Keratinocyte (primary cell): Measurements from ENCODE around the gene ADAM21. TPM values are rescaled to one million over a fixed set of nuclear protein-coding genes. Genes with fewer than 3 reads are reported as not detected.
"Not testable (repeated sequence)": the region's sequence is repeated elsewhere in the genome, so short reads cannot be mapped to it uniquely, and the experiment has no call there.

Source experiments
- DNase-seq: peaks from one replicate; pipeline ENCODE4 v3.0.0-alpha.2; 2011; ENCODE audit warnings: low read depth, missing footprints, low spot score
- FAIRE-seq: peaks from 2 replicates; lab custom pipeline; 2011; peaks lifted over from hg19 to GRCh38; lab: Jason Lieb, UNC
- H2AFZ ChIP-seq: 2 replicates; pipeline ENCODE4 v1.6.0; 2012; ENCODE audit warnings: low read length, control low read depth, inconsistent platforms; ENCODE audit not compliant: control insufficient read depth
- H3K27ac ChIP-seq: 2 replicates; pipeline ENCODE4 v1.5.1; 2011; ENCODE audit warnings: low read length; ENCODE audit not compliant: control insufficient read depth, insufficient read depth
- H3K27me3 ChIP-seq: 3 replicates; pipeline ENCODE4 v1.6.0; 2011; ENCODE audit warnings: low read length; ENCODE audit not compliant: control insufficient read depth, insufficient read depth; ENCODE audit errors: extremely low read depth
- H3K36me3 ChIP-seq, 2 experiments: 2 replicates in 1 of 2; 3 replicates in 1 of 2; pipeline ENCODE4 v1.5.1; 2011; ENCODE audit warnings: low read length in 2 of 2, mild to moderate bottlenecking in 1 of 2; ENCODE audit not compliant: control insufficient read depth in 2 of 2, insufficient read depth in 2 of 2; ENCODE audit errors: extremely low read depth in 1 of 2
- H3K4me1 ChIP-seq: 3 replicates; pipeline ENCODE4 v1.5.1; 2011; ENCODE audit warnings: low read length; ENCODE audit not compliant: control insufficient read depth, insufficient read depth; ENCODE audit errors: extremely low read depth
- H3K4me2 ChIP-seq: 3 replicates; pipeline ENCODE4 v1.6.0; 2011; ENCODE audit warnings: low read depth, low read length; ENCODE audit not compliant: control insufficient read depth, insufficient read depth; ENCODE audit errors: extremely low read depth
- H3K4me3 ChIP-seq, 3 experiments: fragments of 200-600 bp in 1 of 3; sonication (generic) in 1 of 3; 2 replicates in 2 of 3; 3 replicates in 1 of 3; pipeline ENCODE4 v1.5.1; 2011 to 2016; ENCODE audit warnings: low read length in 3 of 3, mild to moderate bottlenecking in 3 of 3, control low read depth in 2 of 3, inconsistent platforms in 1 of 3, low read depth in 1 of 3, mixed read lengths in 1 of 3, mixed run types in 1 of 3, moderate library complexity in 1 of 3; ENCODE audit not compliant: control insufficient read depth in 2 of 3, insufficient read depth in 2 of 3; ENCODE audit errors: extremely low read depth in 1 of 3
- H3K79me2 ChIP-seq: 2 replicates; pipeline ENCODE4 v1.6.0; 2012; ENCODE audit warnings: low read length; ENCODE audit not compliant: control insufficient read depth, insufficient read depth
- H3K9ac ChIP-seq: 3 replicates; pipeline ENCODE4 v1.6.0; 2011; ENCODE audit warnings: low read length; ENCODE audit not compliant: control insufficient read depth, insufficient read depth; ENCODE audit errors: extremely low read depth
- H3K9me1 ChIP-seq: 3 replicates; pipeline ENCODE4 v1.6.0; 2011; ENCODE audit warnings: low read length; ENCODE audit not compliant: control insufficient read depth, insufficient read depth; ENCODE audit errors: extremely low read depth
- H3K9me3 ChIP-seq: 2 replicates; pipeline ENCODE4 v1.5.1; 2012; ENCODE audit warnings: low read depth, low read length; ENCODE audit not compliant: control insufficient read depth
- H4K20me1 ChIP-seq: 3 replicates; pipeline ENCODE4 v1.6.0; 2011; ENCODE audit warnings: low read length; ENCODE audit not compliant: control insufficient read depth, insufficient read depth; ENCODE audit errors: extremely low read depth
- EZH2 ChIP-seq: IDR thresholded peaks from one replicate; pipeline ENCODE4 v1.6.1; 2012; ENCODE audit warnings: inconsistent platforms, mild to moderate bottlenecking, low read length, moderate library complexity
- dilution Hi-C: fragments of 300-500 bp; cut with MboI; formaldehyde crosslinking; loops from one replicate; pipeline ENCODE4 v1.7.0; 2020; ENCODE audit warnings: low sequenced_read_pairs; ENCODE audit not compliant: extremely low pct_ligation_motif_present
- polyA minus RNA-seq, 3 experiments: library from RNA; depleted of rRNA, polyadenylated mRNA; stranded (reverse); fragments of >200 nt; gene quantifications; 1 replicate in 1 of 3; 2 replicates in 1 of 3; 3 replicates in 1 of 3; pipeline ENCODE4 v1.2.3, GENCODE V29; 2011
- polyA plus RNA-seq, 5 experiments: library from polyadenylated mRNA; depleted of rRNA in 3 of 5; stranded (reverse) in 3 of 5; stranded (forward) in 1 of 5; unstranded in 1 of 5; fragments of >200 nt; gene quantifications; 1 replicate in 1 of 5; 2 replicates in 3 of 5; 3 replicates in 1 of 5; pipeline versions ENCODE4 v1.2.1 to v1.2.3, GENCODE V29; 2011 to 2012; ENCODE audit warnings: missing spikeins in 2 of 5, low read depth in 1 of 5, low replicate concordance in 1 of 5
- TF ChIP-seq, protein P1 (sequence below), 3 experiments: IDR thresholded peaks in 1 of 3; conservative IDR thresholded peaks in 1 of 3; optimal IDR thresholded peaks in 1 of 3; 2 replicates in 2 of 3; 3 replicates in 1 of 3; pipeline versions ENCODE3 to v1.5.1; 2011; ENCODE audit warnings: low read length in 3 of 3, mild to moderate bottlenecking in 3 of 3, moderate library complexity in 2 of 3, control low read depth in 1 of 3, inconsistent platforms in 1 of 3; ENCODE audit not compliant: insufficient read depth in 2 of 3; ENCODE audit errors: extremely low read depth in 1 of 3

Gene ADAM21
- polyA plus RNA-seq (0.69 to 1.2 TPM (median 0.77 TPM) in 3 replicates), polyA minus RNA-seq (0.16 to 2.5 TPM (median 1.4 TPM) in 3 replicates)
- polyA plus RNA-seq (2011; ENCODE audit: low read depth), result not detected
- 0.39 and 0.95 TPM in 2 replicates for polyA plus RNA-seq (2011; cell fraction: cytosol; rRNA removed)
- polyA plus RNA-seq (2011; cell fraction: nucleus; rRNA removed), result 1.8 and 2.8 TPM in 2 replicates
- 0.24 and 0.66 TPM in 2 replicates for polyA plus RNA-seq (2012; ENCODE audit: low replicate concordance)
- polyA minus RNA-seq (2011; cell fraction: cytosol; rRNA and poly(A)+ RNA removed), result 0.77 TPM
- polyA minus RNA-seq (2011; cell fraction: nucleus; rRNA and poly(A)+ RNA removed), result 2.2 and 3.3 TPM in 2 replicates

DNA sequence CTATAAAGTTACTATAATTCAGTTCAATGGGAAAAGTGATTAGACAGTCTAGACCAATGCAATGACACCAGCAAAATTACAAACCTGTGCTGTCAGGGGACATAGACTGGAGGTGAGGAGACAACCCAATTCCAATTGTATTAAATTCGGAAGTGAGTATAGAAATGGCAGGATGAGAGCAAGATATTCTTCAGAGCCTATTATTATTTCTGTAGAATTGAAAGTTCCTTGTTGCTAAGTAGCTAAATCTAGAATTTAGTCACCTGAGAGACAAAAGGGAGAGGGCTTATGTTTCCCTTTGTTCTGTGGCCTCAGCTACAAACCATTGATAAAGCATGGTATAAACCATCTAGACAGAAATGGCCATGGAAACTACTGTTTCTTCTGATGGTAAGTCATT lies at the start of gene ADAM21:
TSS of gene ADAM21 (plus strand) at position 301 of the 400 bp plus-strand sequence. CDS start 5,326 bp downstream, outside the sequence.
- H3K9me1 ChIP-seq, result no peaks in the 10 kb centered on the region
- dilution Hi-C loops, result no loop called here

DNA sequence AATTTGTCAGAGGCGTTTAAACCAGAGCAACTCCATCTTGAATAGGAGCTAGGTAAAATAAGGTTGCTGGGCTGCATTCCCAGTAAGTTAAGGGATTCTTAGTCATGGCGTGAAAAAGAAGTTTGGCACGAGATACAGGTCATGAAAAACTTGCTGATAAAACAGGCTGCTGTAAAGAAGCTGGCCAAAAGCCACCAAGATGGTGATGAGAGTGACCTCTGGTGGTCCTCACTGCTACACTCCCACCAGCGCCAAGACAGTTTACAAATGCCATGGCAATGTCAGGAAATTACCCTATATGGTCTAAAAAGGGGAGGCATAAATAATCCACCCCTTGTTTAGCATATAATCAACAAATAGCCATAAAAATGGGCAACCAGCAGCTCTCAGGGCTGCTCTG lies 48.6 kb upstream of the ADAM21 start:
- dilution Hi-C loops, H3K27ac ChIP-seq, DNase-seq, H3K4me2 ChIP-seq, H3K4me3 ChIP-seq, H3K4me1 ChIP-seq, H3K36me3 ChIP-seq, H3K9ac ChIP-seq, H2AFZ ChIP-seq, H4K20me1 ChIP-seq, H3K9me1 ChIP-seq, H3K27me3 ChIP-seq, H3K9me3 ChIP-seq, H3K79me2 ChIP-seq: not testable (repeated sequence)
- FAIRE-seq, result peak; percentile 29

More for the DNA sequence above, at the start of gene ADAM21:
- no peaks in the 10 kb centered on the region for H3K27me3 ChIP-seq
- H3K27ac ChIP-seq, result no peak within 1 kb of the TSS
- no peaks in the 10 kb centered on the region for H3K79me2 ChIP-seq
- H3K9me3 ChIP-seq, result no peaks in the 10 kb centered on the region
- DNase-seq, result no peak
- H3K36me3 ChIP-seq, result no peaks in the 10 kb centered on the region
- FAIRE-seq, result no peak
- H4K20me1 ChIP-seq, result no peaks in the 10 kb centered on the region
- H3K4me1 ChIP-seq, result peaks cover 7% of the 10 kb centered on the region
- no peak within 1 kb of the TSS for H3K9ac ChIP-seq
- H3K4me2 ChIP-seq, result no peak within 1 kb of the TSS
- no peak within 1 kb of the TSS for H2AFZ ChIP-seq
- no peak within 1 kb of the TSS for H3K4me3 ChIP-seq
- TF ChIP-seq, protein P1, sequence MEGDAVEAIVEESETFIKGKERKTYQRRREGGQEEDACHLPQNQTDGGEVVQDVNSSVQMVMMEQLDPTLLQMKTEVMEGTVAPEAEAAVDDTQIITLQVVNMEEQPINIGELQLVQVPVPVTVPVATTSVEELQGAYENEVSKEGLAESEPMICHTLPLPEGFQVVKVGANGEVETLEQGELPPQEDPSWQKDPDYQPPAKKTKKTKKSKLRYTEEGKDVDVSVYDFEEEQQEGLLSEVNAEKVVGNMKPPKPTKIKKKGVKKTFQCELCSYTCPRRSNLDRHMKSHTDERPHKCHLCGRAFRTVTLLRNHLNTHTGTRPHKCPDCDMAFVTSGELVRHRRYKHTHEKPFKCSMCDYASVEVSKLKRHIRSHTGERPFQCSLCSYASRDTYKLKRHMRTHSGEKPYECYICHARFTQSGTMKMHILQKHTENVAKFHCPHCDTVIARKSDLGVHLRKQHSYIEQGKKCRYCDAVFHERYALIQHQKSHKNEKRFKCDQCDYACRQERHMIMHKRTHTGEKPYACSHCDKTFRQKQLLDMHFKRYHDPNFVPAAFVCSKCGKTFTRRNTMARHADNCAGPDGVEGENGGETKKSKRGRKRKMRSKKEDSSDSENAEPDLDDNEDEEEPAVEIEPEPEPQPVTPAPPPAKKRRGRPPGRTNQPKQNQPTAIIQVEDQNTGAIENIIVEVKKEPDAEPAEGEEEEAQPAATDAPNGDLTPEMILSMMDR (optimal IDR thresholded peaks at IDR 0.05 in 1 of 3, IDR thresholded peaks at IDR 0.05 in 1 of 3, conservative IDR thresholded peaks at IDR 0.05 in 1 of 3; ENCODE audit: extremely low read depth in 1 of 3, insufficient read depth in 2 of 3, low read length in 3 of 3), result no peak
- TF ChIP-seq EZH2, result no peak

DNA sequence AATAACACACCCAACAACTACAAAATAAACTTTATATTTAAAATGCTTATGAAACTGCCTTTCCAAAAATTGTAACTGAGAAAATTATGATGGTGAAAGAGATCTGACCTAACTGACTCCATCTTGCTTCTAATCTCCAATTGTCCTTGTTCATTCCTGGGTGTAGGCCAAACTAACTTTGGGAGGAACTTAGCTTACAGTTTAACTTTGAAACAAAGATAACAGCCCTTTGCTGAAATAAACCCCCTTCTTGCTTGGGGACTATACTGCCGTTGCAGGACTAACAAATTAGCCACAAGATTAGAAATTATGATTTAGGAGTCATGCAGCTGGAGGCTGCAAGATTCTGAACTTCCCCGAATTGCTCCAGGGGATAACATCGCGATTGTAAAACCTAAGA lies 45.8 kb upstream of the ADAM21 start:
- H2AFZ ChIP-seq, H3K27me3 ChIP-seq, H3K27ac ChIP-seq, H3K36me3 ChIP-seq, H3K4me2 ChIP-seq, H3K9me3 ChIP-seq, H3K4me1 ChIP-seq, FAIRE-seq, H3K4me3 ChIP-seq, H3K9ac ChIP-seq, H3K79me2 ChIP-seq, H4K20me1 ChIP-seq, H3K9me1 ChIP-seq, DNase-seq, dilution Hi-C loops: not testable (repeated sequence)
